Measurements from ENCODE around the gene EPOP.

The EPOP gene

DNA sequence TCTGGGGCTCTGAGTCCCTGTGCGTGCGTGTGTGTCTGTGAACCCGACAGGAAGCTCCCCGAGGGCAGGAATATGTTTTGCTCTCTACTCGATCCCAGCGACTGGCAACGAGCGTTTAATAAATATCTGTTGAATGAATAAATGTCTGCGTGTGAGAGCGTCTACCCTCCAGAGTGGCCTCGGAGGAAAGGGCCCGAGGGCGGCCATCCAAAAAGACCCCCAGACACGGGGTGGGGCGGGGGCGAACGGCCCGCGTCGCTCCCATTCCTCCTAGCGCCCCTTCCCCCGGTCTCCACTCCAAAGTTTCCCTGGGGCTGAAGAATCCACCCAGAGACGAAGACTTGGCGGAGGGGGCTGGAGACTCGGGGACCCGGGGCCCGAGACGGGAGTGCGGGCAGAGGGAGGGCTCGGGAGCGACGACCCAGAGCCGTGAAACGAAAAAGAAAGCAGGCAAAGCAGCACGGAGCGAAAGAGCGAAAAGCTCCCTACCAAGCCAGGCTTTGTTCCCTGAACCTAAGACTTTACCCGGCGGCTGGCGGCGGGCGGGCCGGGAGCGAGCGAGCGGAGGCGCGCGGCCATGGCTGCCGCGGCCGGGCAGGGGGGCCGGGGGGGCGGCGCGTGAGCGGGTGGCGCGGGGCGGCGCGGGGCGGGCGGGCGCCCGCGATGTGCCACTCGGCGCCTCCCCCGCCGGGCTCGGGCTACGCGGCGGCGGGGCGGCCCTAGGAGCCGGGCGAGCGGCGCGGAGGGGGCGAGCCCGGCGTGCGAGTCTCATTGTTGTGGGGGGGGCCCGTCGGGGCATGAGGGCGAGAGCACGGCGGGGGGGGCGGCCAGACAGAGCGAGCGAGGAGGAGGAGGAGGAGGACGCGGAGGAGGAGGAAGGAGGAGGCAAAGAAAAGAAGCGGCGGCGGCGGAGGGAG, 30.1 kb upstream of the EPOP start, which contains the start of gene MLLT6:
Gene MLLT6, plus strand, starts transcription at position 668 of the 917 bp plus-strand sequence. CDS start 360 bp downstream, outside the sequence.
- H3K36me3 ChIP-seq (ENCODE audit: control insufficient read depth, insufficient read depth, low read length), result no peaks in the 10 kb centered on the region
- no peak within 1 kb of the TSS for H3K9ac ChIP-seq (ENCODE audit: low read depth, low read length)
- peaks cover 79% of the 10 kb centered on the region for H3K27me3 ChIP-seq (ENCODE audit: control insufficient read depth, insufficient read depth, low read length)
- no peaks in the 10 kb centered on the region for H3K9me3 ChIP-seq (ENCODE audit: control insufficient read depth, insufficient read depth, low read length)
- H3K27ac ChIP-seq (ENCODE audit: low read depth, low read length), result peak within 1 kb of the TSS; percentile 84
- H3K4me3 ChIP-seq (ENCODE audit: low read depth, low read length), result peak within 1 kb of the TSS; percentile 67
- H3K4me1 ChIP-seq (ENCODE audit: control insufficient read depth, insufficient read depth, low read length), result peaks cover 30% of the 10 kb centered on the region

- peaks cover 86% of the 10 kb centered on the region for H3K27me3 ChIP-seq (ENCODE audit: control insufficient read depth, insufficient read depth, low read length)
- peak overlapping the region; percentile 67 for H3K4me3 ChIP-seq (ENCODE audit: low read depth, low read length)
- no peaks in the 10 kb centered on the region for H3K9me3 ChIP-seq (ENCODE audit: control insufficient read depth, insufficient read depth, low read length)
- H3K27ac ChIP-seq (ENCODE audit: low read depth, low read length), result peak overlapping the region; percentile 84
- H3K36me3 ChIP-seq (ENCODE audit: control insufficient read depth, insufficient read depth, low read length), result no peaks in the 10 kb centered on the region
- peaks cover 30% of the 10 kb centered on the region for H3K4me1 ChIP-seq (ENCODE audit: control insufficient read depth, insufficient read depth, low read length)
- no peak overlapping the region for H3K9ac ChIP-seq (ENCODE audit: low read depth, low read length)
These were observed 29.2 kb upstream of the EPOP start for GRCh38 chr17:38703742-38704605.

- Histone ChIP-seq H3K9me3 (ENCODE audit: control insufficient read depth, insufficient read depth, low read length) (no peaks in the 10 kb centered on the region), H3K36me3 (ENCODE audit: control insufficient read depth, insufficient read depth, low read length) (no peaks in the 10 kb centered on the region), H3K4me1 (ENCODE audit: control insufficient read depth, insufficient read depth, low read length) (peaks cover 30% of the 10 kb centered on the region), H3K27me3 (ENCODE audit: control insufficient read depth, insufficient read depth, low read length) (peaks cover 87% of the 10 kb centered on the region), H3K9ac (ENCODE audit: low read depth, low read length) (no peak overlapping the region), H3K27ac (ENCODE audit: low read depth, low read length) (peak overlapping the region; percentile 61), H3K4me3 (ENCODE audit: low read depth, low read length) (peak overlapping the region; percentile 67)
These were observed 28.4 kb upstream of the EPOP start for GRCh38 chr17:38702916-38703741.

- peak overlapping the region; percentile 67 for H3K4me3 ChIP-seq (ENCODE audit: low read depth, low read length)
- H3K27ac ChIP-seq (ENCODE audit: low read depth, low read length), result peak overlapping the region; percentile 55
- no peaks in the 10 kb centered on the region for H3K9me3 ChIP-seq (ENCODE audit: control insufficient read depth, insufficient read depth, low read length)
- peaks cover 87% of the 10 kb centered on the region for H3K27me3 ChIP-seq (ENCODE audit: control insufficient read depth, insufficient read depth, low read length)
- peaks cover 30% of the 10 kb centered on the region for H3K4me1 ChIP-seq (ENCODE audit: control insufficient read depth, insufficient read depth, low read length)
- H3K36me3 ChIP-seq (ENCODE audit: control insufficient read depth, insufficient read depth, low read length), result no peaks in the 10 kb centered on the region
- 0 out of 2 replicates have a peak overlapping the region, but pooled peaks have one; percentile 24 for H3K9ac ChIP-seq (ENCODE audit: low read depth, low read length)
These were observed 27.6 kb upstream of the EPOP start for GRCh38 chr17:38702166-38702915.

GRCh38 chr17:38701504-38702165, 26.9 kb upstream of the EPOP start:
- H3K36me3 ChIP-seq (ENCODE audit: control insufficient read depth, insufficient read depth, low read length), result no peaks in the 10 kb centered on the region
- peaks cover 87% of the 10 kb centered on the region for H3K27me3 ChIP-seq (ENCODE audit: control insufficient read depth, insufficient read depth, low read length)
- peaks cover 27% of the 10 kb centered on the region for H3K4me1 ChIP-seq (ENCODE audit: control insufficient read depth, insufficient read depth, low read length)
- no peak overlapping the region for H3K27ac ChIP-seq (ENCODE audit: low read depth, low read length)
- H3K9me3 ChIP-seq (ENCODE audit: control insufficient read depth, insufficient read depth, low read length), result no peaks in the 10 kb centered on the region
- no peak overlapping the region for H3K9ac ChIP-seq (ENCODE audit: low read depth, low read length)
- peak overlapping the region; percentile 67 for H3K4me3 ChIP-seq (ENCODE audit: low read depth, low read length)

GRCh38 chr17:38698760-38699159, 24.0 kb upstream of the EPOP start:
- H3K27ac ChIP-seq (ENCODE audit: low read depth, low read length), result no peak overlapping the region
- H3K9me3 ChIP-seq (ENCODE audit: control insufficient read depth, insufficient read depth, low read length), result no peaks in the 10 kb centered on the region
- H3K4me1 ChIP-seq (ENCODE audit: control insufficient read depth, insufficient read depth, low read length), result peaks cover 18% of the 10 kb centered on the region
- peaks cover 69% of the 10 kb centered on the region for H3K27me3 ChIP-seq (ENCODE audit: control insufficient read depth, insufficient read depth, low read length)
- H3K9ac ChIP-seq (ENCODE audit: low read depth, low read length), result no peak overlapping the region
- H3K4me3 ChIP-seq (ENCODE audit: low read depth, low read length), result no peak overlapping the region
- H3K36me3 ChIP-seq (ENCODE audit: control insufficient read depth, insufficient read depth, low read length), result no peaks in the 10 kb centered on the region

DNA sequence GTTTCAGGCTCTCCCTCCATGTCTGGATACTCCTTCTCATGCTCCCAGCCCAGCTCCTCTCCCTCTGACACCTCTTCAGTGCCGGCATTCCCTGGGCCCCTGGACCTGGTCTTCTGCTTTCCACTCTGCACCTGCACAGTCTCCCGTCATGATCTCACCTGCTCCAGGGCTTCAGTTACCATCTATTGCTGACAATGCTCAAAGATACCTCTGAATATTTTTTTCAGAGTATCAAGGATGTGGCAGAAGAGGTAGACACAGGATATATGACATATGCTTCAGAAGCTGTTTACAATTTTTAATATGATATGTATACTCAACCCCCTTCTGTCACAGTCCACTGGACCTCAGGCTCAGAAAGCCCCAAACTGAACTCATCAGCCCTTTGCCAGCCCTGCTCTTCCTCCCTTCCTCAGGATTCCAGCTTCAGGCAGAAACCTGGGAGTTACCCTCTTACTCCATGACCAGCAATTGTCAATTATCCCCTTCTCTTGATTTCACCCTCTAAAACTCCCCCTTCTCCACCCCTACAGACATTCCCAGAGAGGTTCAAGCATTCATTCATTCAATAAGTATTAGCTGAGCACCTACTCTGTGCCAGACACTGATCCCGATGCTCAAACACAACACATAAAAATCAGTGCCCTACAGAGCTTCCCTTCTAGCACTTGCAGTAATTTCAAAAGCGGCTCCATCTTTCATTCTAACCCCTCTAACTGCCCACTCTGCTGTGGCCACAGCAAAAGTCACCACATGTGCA, 22.5 kb upstream of the EPOP start:
- Histone ChIP-seq H3K27me3 (ENCODE audit: control insufficient read depth, insufficient read depth, low read length) (peaks cover 59% of the 10 kb centered on the region), H3K4me1 (ENCODE audit: control insufficient read depth, insufficient read depth, low read length) (peaks cover 6% of the 10 kb centered on the region; the same call in 1 of the 2 replicates), H3K4me3 (ENCODE audit: low read depth, low read length) (no peak overlapping the region), H3K9ac (ENCODE audit: low read depth, low read length) (no peak overlapping the region), H3K27ac (ENCODE audit: low read depth, low read length) (no peak overlapping the region), H3K9me3 (ENCODE audit: control insufficient read depth, insufficient read depth, low read length) (no peaks in the 10 kb centered on the region), H3K36me3 (ENCODE audit: control insufficient read depth, insufficient read depth, low read length) (no peaks in the 10 kb centered on the region)

DNA sequence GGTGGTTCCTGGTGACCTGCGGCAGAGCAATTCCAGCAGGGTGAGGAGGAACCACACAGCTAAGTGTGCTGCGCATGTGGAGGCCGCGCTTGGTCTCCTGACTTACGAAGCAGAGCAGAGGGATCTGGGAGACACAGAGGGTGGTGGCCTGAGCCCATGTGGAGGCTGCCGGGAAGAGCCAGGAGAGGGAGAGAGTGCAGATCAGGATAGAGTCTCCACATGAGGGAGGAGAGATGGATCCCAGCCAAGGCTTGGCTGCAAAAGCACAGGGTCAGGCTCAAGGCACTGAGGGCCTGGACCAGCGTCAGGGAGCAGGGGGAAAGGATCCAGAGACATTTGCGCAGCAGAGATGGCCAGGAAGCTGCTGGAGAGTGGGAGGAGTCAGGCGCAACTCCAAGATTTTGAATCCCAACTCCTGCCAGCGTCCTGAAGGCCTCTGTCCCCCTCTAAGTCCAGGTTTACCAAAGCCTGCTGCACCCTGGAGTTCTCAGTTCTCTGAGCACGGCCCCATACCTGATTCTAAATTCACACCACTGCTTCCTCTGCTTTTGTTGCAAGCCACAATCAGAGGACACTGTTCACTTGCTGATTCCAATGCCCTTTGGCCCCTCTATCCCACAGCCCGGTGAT, 19.1 kb upstream of the EPOP start:
- H3K4me1 ChIP-seq (ENCODE audit: control insufficient read depth, insufficient read depth, low read length), result no peaks in the 10 kb centered on the region
- H3K9me3 ChIP-seq (ENCODE audit: control insufficient read depth, insufficient read depth, low read length), result no peaks in the 10 kb centered on the region
- H3K27ac ChIP-seq (ENCODE audit: low read depth, low read length), result no peak overlapping the region
- no peaks in the 10 kb centered on the region for H3K36me3 ChIP-seq (ENCODE audit: control insufficient read depth, insufficient read depth, low read length)
- no peak overlapping the region for H3K9ac ChIP-seq (ENCODE audit: low read depth, low read length)
- no peak overlapping the region for H3K4me3 ChIP-seq (ENCODE audit: low read depth, low read length)
- peaks cover 29% of the 10 kb centered on the region for H3K27me3 ChIP-seq (ENCODE audit: control insufficient read depth, insufficient read depth, low read length)

DNA sequence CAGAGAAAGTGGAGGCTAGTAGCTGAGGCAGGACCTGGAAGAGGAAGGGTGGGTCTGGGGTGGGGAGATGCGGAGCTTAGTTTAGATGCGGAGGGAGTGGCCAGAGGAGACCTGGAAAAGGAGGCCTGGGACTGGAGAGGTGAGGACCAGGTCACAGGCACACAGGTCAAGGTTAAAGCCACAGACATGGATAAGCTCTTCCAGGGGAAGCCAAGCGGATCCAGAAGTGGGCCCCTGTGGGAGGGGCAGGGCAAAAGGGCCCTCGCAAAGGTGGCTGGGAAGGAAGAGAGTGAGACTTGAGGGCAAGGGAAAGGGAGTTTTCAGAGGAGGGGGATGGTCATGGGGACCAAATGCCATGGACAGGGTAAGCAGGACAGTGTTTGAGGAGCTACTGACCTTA, 16.4 kb upstream of the EPOP start:
- Histone ChIP-seq H3K4me1 (ENCODE audit: control insufficient read depth, insufficient read depth, low read length) (no peaks in the 10 kb centered on the region), H3K36me3 (ENCODE audit: control insufficient read depth, insufficient read depth, low read length) (no peaks in the 10 kb centered on the region), H3K4me3 (ENCODE audit: low read depth, low read length) (no peak overlapping the region), H3K9me3 (ENCODE audit: control insufficient read depth, insufficient read depth, low read length) (no peaks in the 10 kb centered on the region), H3K27me3 (ENCODE audit: control insufficient read depth, insufficient read depth, low read length) (peaks cover 10% of the 10 kb centered on the region), H3K9ac (ENCODE audit: low read depth, low read length) (no peak overlapping the region), H3K27ac (ENCODE audit: low read depth, low read length) (no peak overlapping the region)

Data from HUES48 (cell line).